H9 (cell line): Measurements from ENCODE around the gene DOCK1. TPM values are rescaled to one million over a fixed set of nuclear protein-coding genes. Genes with fewer than 3 reads are reported as not detected.

Source experiments
- DNase-seq: peaks from one replicate; pipeline ENCODE4 v3.0.0-alpha.2; 2017
- H2AFZ ChIP-seq: one replicate; pipeline ENCODE4 v1.6.1; 2013; ENCODE audit warnings: mild to moderate bottlenecking, low read length, control low read depth, moderate library complexity
- H2AK5ac ChIP-seq: 2 replicates; pipeline ENCODE4 v1.6.1; 2013; ENCODE audit warnings: low read length, control low read depth, mixed read lengths; ENCODE audit not compliant: insufficient read length
- H2BK120ac ChIP-seq: one replicate; pipeline ENCODE4 v1.6.1; 2013; ENCODE audit warnings: low read depth, mild to moderate bottlenecking, low read length, control low read depth, inconsistent platforms; ENCODE audit not compliant: poor library complexity, severe bottlenecking
- H2BK12ac ChIP-seq: 2 replicates; pipeline ENCODE4 v1.6.1; 2013; ENCODE audit warnings: low read length, control low read depth, mixed read lengths, low read depth; ENCODE audit not compliant: insufficient read length
- H2BK15ac ChIP-seq: 2 replicates; pipeline ENCODE4 v1.6.1; 2013; ENCODE audit warnings: low read depth, low read length, control low read depth
- H2BK20ac ChIP-seq: one replicate; pipeline ENCODE4 v1.6.1; 2013; ENCODE audit warnings: low read depth, mild to moderate bottlenecking, low read length, control low read depth, inconsistent platforms; ENCODE audit not compliant: poor library complexity, severe bottlenecking
- H2BK5ac ChIP-seq: 2 replicates; pipeline ENCODE4 v1.6.1; 2013; ENCODE audit warnings: low read length, control low read depth, mixed read lengths; ENCODE audit not compliant: insufficient read length
- H3K14ac ChIP-seq: 2 replicates; pipeline ENCODE4 v1.6.1; 2013; ENCODE audit warnings: low read length, control low read depth; ENCODE audit not compliant: insufficient read depth
- H3K18ac ChIP-seq: 2 replicates; pipeline ENCODE4 v1.6.1; 2013; ENCODE audit warnings: low read depth, mild to moderate bottlenecking, mixed read lengths, low read length, control low read depth; ENCODE audit not compliant: insufficient read length
- H3K23ac ChIP-seq: 2 replicates; pipeline ENCODE4 v1.6.1; 2013; ENCODE audit warnings: low read length, control low read depth, mixed read lengths, low read depth; ENCODE audit not compliant: insufficient read length
- H3K23me2 ChIP-seq: 2 replicates; pipeline ENCODE4 v1.6.1; 2013; ENCODE audit warnings: low read depth, mild to moderate bottlenecking, mixed read lengths, low read length, control low read depth; ENCODE audit not compliant: insufficient read length, poor library complexity, severe bottlenecking
- H3K27ac ChIP-seq: 2 replicates; pipeline ENCODE4 v1.5.1; 2013; ENCODE audit warnings: low read length, control low read depth, mixed read lengths, low read depth; ENCODE audit not compliant: insufficient read length
- H3K27me3 ChIP-seq: 2 replicates; pipeline ENCODE4 v1.6.1; 2013; ENCODE audit warnings: low read length, control low read depth, inconsistent platforms; ENCODE audit not compliant: insufficient read depth
- H3K4ac ChIP-seq: 2 replicates; pipeline ENCODE4 v1.6.1; 2013; ENCODE audit warnings: low read depth, mild to moderate bottlenecking, control low read depth, inconsistent platforms, low read length, moderate library complexity
- H3K4me1 ChIP-seq: 2 replicates; pipeline ENCODE4 v1.6.1; 2013; ENCODE audit warnings: low read length, control low read depth, inconsistent platforms; ENCODE audit not compliant: insufficient read depth
- H3K4me2 ChIP-seq: 2 replicates; pipeline ENCODE4 v1.6.1; 2013; ENCODE audit warnings: low read length, control low read depth, mixed read lengths; ENCODE audit not compliant: insufficient read length, insufficient read depth
- H3K56ac ChIP-seq: 2 replicates; pipeline ENCODE4 v1.6.1; 2013; ENCODE audit warnings: low read depth, mild to moderate bottlenecking, mixed read lengths, low read length, control low read depth; ENCODE audit not compliant: insufficient read length
- H3K79me1 ChIP-seq: 2 replicates; pipeline ENCODE4 v1.6.1; 2013; ENCODE audit warnings: low read depth, mild to moderate bottlenecking, moderate library complexity, low read length, control low read depth, inconsistent platforms; ENCODE audit not compliant: insufficient read depth, poor library complexity, severe bottlenecking
- H3K79me2 ChIP-seq: 2 replicates; pipeline ENCODE4 v1.6.1; 2013; ENCODE audit warnings: low read length, control low read depth, inconsistent platforms; ENCODE audit not compliant: insufficient read depth
- H3K9ac ChIP-seq: 2 replicates; pipeline ENCODE4 v1.6.1; 2013; ENCODE audit warnings: low read length, control low read depth, mixed read lengths; ENCODE audit not compliant: insufficient read length; ENCODE audit errors: extremely low read depth
- H3K9me3 ChIP-seq: one replicate; pipeline ENCODE4 v1.6.1; 2013; ENCODE audit warnings: low read depth, low read length, inconsistent platforms; ENCODE audit not compliant: control insufficient read depth
- H3T11ph ChIP-seq: one replicate; pipeline ENCODE4 v1.6.1; 2013; ENCODE audit warnings: mild to moderate bottlenecking, low read length, control low read depth, inconsistent platforms
- H4K20me1 ChIP-seq: one replicate; pipeline ENCODE4 v1.6.1; 2013; ENCODE audit not compliant: control insufficient read depth, insufficient read length, insufficient read depth
- H4K5ac ChIP-seq: 2 replicates; pipeline ENCODE4 v1.6.1; 2013; ENCODE audit warnings: low read depth, mild to moderate bottlenecking, mixed read lengths, low read length, control low read depth; ENCODE audit not compliant: insufficient read length
- H4K8ac ChIP-seq: replicated peaks from 2 replicates; pipeline ENCODE4 v1.6.1; 2013; ENCODE audit warnings: low read length, control low read depth, mixed read lengths, low read depth; ENCODE audit not compliant: insufficient read length
- H4K91ac ChIP-seq: 2 replicates; pipeline ENCODE4 v1.6.1; 2013; ENCODE audit warnings: low read depth, mild to moderate bottlenecking, moderate library complexity, mixed read lengths, low read length, control low read depth; ENCODE audit not compliant: insufficient read length
- H3K27ac Mint-ChIP-seq, 3 experiments: 2 replicates in 2 of 3; 3 replicates in 1 of 3; pipeline ENCODE4 v1.8.0; 2020 to 2021; ENCODE audit warnings: mixed read lengths in 3 of 3, mild to moderate bottlenecking in 1 of 3, moderate library complexity in 1 of 3
- H3K27me3 Mint-ChIP-seq: 2 replicates; pipeline ENCODE4 v1.8.0; 2021; ENCODE audit warnings: low read depth, mild to moderate bottlenecking, moderate library complexity, mixed read lengths
- H3K36me3 Mint-ChIP-seq, 3 experiments: 2 replicates in 2 of 3; 3 replicates in 1 of 3; pipeline ENCODE4 v1.8.0; 2020 to 2021; ENCODE audit warnings: low read depth in 3 of 3, mixed read lengths in 3 of 3; ENCODE audit not compliant: insufficient read depth in 1 of 3
- H3K4me1 Mint-ChIP-seq, 2 experiments: 2 replicates each; pipeline ENCODE4 v1.8.0; 2020; ENCODE audit warnings: mixed read lengths in 2 of 2
- H3K4me3 Mint-ChIP-seq, 2 experiments: 2 replicates in 1 of 2; 3 replicates in 1 of 2; pipeline ENCODE4 v1.8.0; 2020 to 2021; ENCODE audit warnings: mild to moderate bottlenecking in 2 of 2, mixed read lengths in 2 of 2, moderate library complexity in 1 of 2
- H3K9me3 Mint-ChIP-seq, 2 experiments: 2 replicates in 1 of 2; 3 replicates in 1 of 2; pipeline ENCODE4 v1.8.0; 2020; ENCODE audit warnings: mild to moderate bottlenecking in 2 of 2, mixed read lengths in 2 of 2, moderate library complexity in 1 of 2
- WGBS: extraction: QIAGEN DNeasy Blood & Tissue Kit; methylation state at CpG from one replicate; pipeline ENCODE4 v1.1.7; 2013; ENCODE audit warnings: missing lambda C conversion rate, low lambda C conversion rate, mixed read lengths; ENCODE audit not compliant: insufficient read length; ENCODE audit errors: extremely low coverage; 5-methylcytosine and 5-hydroxymethylcytosine counted together
- total RNA-seq: library from RNA; stranded (reverse); gene quantifications from 2 replicates; pipeline ENCODE4 v1.2.1, GENCODE V29; 2021
- TF ChIP-seq, protein P1 (sequence below): fragments of 200-600 bp; sonication (generic); conservative IDR thresholded peaks from 3 replicates; pipeline ENCODE4 v1.8.0; 2021; ENCODE audit warnings: antibody characterized with exemption, mild to moderate bottlenecking

The DOCK1 gene
- total RNA-seq, 1 experiment from 2014 or later, result 57.0 TPM

DNA sequence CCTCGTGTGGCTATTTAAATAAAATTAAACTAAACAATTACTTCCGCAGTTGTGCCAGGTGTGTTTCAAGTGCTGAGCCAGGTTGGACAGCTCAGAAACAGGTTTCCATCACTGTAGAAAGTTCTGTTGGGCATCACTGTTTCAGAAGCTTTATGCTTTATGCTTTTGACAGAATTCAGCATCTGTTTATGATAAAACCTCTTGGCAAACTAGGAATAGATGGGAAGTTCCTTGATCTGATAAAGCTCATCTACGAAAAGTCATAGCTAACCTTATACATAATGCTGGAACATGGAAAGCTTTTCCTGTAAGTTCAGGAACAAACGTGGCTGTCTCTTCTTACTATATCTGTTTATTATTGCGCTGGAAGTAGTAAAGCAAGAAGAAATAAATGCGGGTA, 143.4 kb downstream of the DOCK1 start:
- no peak overlapping the region for H3K4me2 ChIP-seq
- no peak overlapping the region for H4K91ac ChIP-seq
- TF ChIP-seq, protein P1, sequence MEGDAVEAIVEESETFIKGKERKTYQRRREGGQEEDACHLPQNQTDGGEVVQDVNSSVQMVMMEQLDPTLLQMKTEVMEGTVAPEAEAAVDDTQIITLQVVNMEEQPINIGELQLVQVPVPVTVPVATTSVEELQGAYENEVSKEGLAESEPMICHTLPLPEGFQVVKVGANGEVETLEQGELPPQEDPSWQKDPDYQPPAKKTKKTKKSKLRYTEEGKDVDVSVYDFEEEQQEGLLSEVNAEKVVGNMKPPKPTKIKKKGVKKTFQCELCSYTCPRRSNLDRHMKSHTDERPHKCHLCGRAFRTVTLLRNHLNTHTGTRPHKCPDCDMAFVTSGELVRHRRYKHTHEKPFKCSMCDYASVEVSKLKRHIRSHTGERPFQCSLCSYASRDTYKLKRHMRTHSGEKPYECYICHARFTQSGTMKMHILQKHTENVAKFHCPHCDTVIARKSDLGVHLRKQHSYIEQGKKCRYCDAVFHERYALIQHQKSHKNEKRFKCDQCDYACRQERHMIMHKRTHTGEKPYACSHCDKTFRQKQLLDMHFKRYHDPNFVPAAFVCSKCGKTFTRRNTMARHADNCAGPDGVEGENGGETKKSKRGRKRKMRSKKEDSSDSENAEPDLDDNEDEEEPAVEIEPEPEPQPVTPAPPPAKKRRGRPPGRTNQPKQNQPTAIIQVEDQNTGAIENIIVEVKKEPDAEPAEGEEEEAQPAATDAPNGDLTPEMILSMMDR, result no peak
- no CpG with 5 or more reads among the region's 6 CpGs for WGBS
- H3K27ac ChIP-seq, result no peak overlapping the region
- H3K18ac ChIP-seq, result no peak overlapping the region
- no peak overlapping the region for H2AK5ac ChIP-seq
- Mint-ChIP-seq H3K27ac (no peak overlapping the region), H3K27me3 (no peaks in the 10 kb centered on the region; the same call in 1 of the 2 replicates), H3K4me3 (no peak overlapping the region), H3K9me3 (no peaks in the 10 kb centered on the region), H3K4me1 (peaks cover 0 to under 1% of the 10 kb centered on the region in 2 experiments; a peak in 1 of 4 replicates), H3K36me3 (peaks cover 8 to 30% (median 23%) of the 10 kb centered on the region in 3 experiments; a peak in 6 of 7 replicates)
- H4K5ac ChIP-seq, result no peak overlapping the region
- no peak overlapping the region for H3K23ac ChIP-seq
- no peak overlapping the region for H3K14ac ChIP-seq
- no peak overlapping the region for H2BK12ac ChIP-seq
- no peak overlapping the region for H2BK15ac ChIP-seq
- H3T11ph ChIP-seq, result no peak overlapping the region
- H2BK120ac ChIP-seq, result no peak overlapping the region
- no peaks in the 10 kb centered on the region for H3K9me3 ChIP-seq
- H4K8ac ChIP-seq, result no peak overlapping the region
- no peaks in the 10 kb centered on the region for H3K23me2 ChIP-seq
- no peaks in the 10 kb centered on the region for H3K79me1 ChIP-seq
- no peak overlapping the region for H3K9ac ChIP-seq
- no peak overlapping the region for H2BK5ac ChIP-seq
- no peak overlapping the region for H3K56ac ChIP-seq
- no peak overlapping the region for H2BK20ac ChIP-seq
- H3K4ac ChIP-seq, result no peak overlapping the region
- DNase-seq, result no peak
- no peaks in the 10 kb centered on the region for H3K79me2 ChIP-seq
- H3K27me3 ChIP-seq, result no peaks in the 10 kb centered on the region
- H4K20me1 ChIP-seq, result no peaks in the 10 kb centered on the region
- H3K4me1 ChIP-seq, result no peaks in the 10 kb centered on the region
- H2AFZ ChIP-seq, result no peak overlapping the region
